ENCODE measurements around the gene CRYBA2. TPM values are rescaled to one million over a fixed set of nuclear protein-coding genes. Genes with fewer than 3 reads are reported as not detected.

Gene CRYBA2
- total RNA-seq, 1 experiment from 2014 or later = not detected

GRCh38 chr2:218981881-218982585, 11.2 kb downstream of the CRYBA2 start:
- no peak for TF ChIP-seq POLR2AphosphoS5 (IDR thresholded peaks at IDR 0.05; ENCODE audit: low read depth, low read length)
- peak overlapping the region; percentile 8 to 23; a peak in 2 of 4 replicates for H3K4me3 ChIP-seq (ENCODE audit: low read depth in 2 of 2, low read length in 2 of 2)
- no peak for DNase-seq (ENCODE audit: low read depth, low spot score)
- H3K36me3 ChIP-seq (ENCODE audit: control insufficient read depth, insufficient read depth, low read length) = no peaks in the 10 kb centered on the region
- H3K9me3 ChIP-seq (ENCODE audit: control insufficient read depth, insufficient read depth, low read depth, low read length) = no peaks in the 10 kb centered on the region
- in situ Hi-C loops (cut with HindIII; ENCODE audit: low pct_unique_long_range_greater_than_20kb, low sequenced_read_pairs) (no loop called here), intact Hi-C loops (cut with micrococcal nuclease; ENCODE audit: unreplicated experiment) (loop anchor here (5.0 kb wide), 1 partner anchor 130 kb away; no protein-coding TSS in a partner anchor)
- H3K27ac ChIP-seq (ENCODE audit: low read length) = no peak overlapping the region
- peaks cover 18% of the 10 kb centered on the region; the same call in 1 of the 2 replicates for H3K27me3 ChIP-seq (ENCODE audit: control insufficient read depth, insufficient read depth, low read length)
- ATAC-seq = peak; percentile 55
- BruUV-seq (replicated peaks) = no TSS peak
- H3K4me1 ChIP-seq (ENCODE audit: control insufficient read depth, insufficient read depth, low read length) = peaks cover 12% of the 10 kb centered on the region
- CTCF ChIA-PET = interaction anchor here (0.6 to 2.5 kb wide), 6 partner anchors 10 to 105 kb away, joined by 4 to 20 read pairs (median 9); no protein-coding TSS in a partner anchor
- POLR2A ChIA-PET = interaction anchor here (0.7 kb wide), 1 partner anchor 63 kb away, joined by 3 read pairs; no protein-coding TSS in a partner anchor

- no TSS peak for BruUV-seq (replicated peaks)
- Histone ChIP-seq H3K36me3 (ENCODE audit: control insufficient read depth, insufficient read depth, low read length) (no peaks in the 10 kb centered on the region), H3K27me3 (ENCODE audit: control insufficient read depth, insufficient read depth, low read length) (peaks cover 18% of the 10 kb centered on the region; the same call in 1 of the 2 replicates), H3K9me3 (ENCODE audit: control insufficient read depth, insufficient read depth, low read depth, low read length) (no peaks in the 10 kb centered on the region), H3K27ac (ENCODE audit: low read length) (no peak overlapping the region), H3K4me3 (ENCODE audit: low read depth in 2 of 2, low read length in 2 of 2) (peak overlapping the region; percentile 23 to 49), H3K4me1 (ENCODE audit: control insufficient read depth, insufficient read depth, low read length) (peaks cover 12% of the 10 kb centered on the region)
- ATAC-seq (peak; percentile 29), DNase-seq (ENCODE audit: low read depth, low spot score) (no peak)
- TF ChIP-seq REST (IDR thresholded peaks at IDR 0.05; ENCODE audit: insufficient read depth in 1 of 2, low read depth in 2 of 2, low read length in 1 of 2) = no peak
- intact Hi-C loops (cut with micrococcal nuclease; ENCODE audit: unreplicated experiment) = loop anchor here (5.0 kb wide), 1 partner anchor 129 kb away; no protein-coding TSS in a partner anchor
- CTCF ChIA-PET = interaction anchor here (0.6 to 2.5 kb wide), 7 partner anchors 11 to 104 kb away, joined by 3 to 20 read pairs (median 7); no protein-coding TSS in a partner anchor
- in situ Hi-C loops (cut with HindIII; ENCODE audit: low pct_unique_long_range_greater_than_20kb, low sequenced_read_pairs) = no loop called here
- POLR2A ChIA-PET = interaction anchor here (0.7 kb wide), 1 partner anchor 63 kb away, joined by 3 read pairs; no protein-coding TSS in a partner anchor
Observed at GRCh38 chr2:218981390-218981880, 11.8 kb downstream of the CRYBA2 start.

- no peaks in the 10 kb centered on the region for H3K36me3 ChIP-seq (ENCODE audit: control insufficient read depth, insufficient read depth, low read length)
- intact Hi-C loops (cut with micrococcal nuclease; ENCODE audit: unreplicated experiment) = loop anchor here (5.0 kb wide), 1 partner anchor 129 kb away; no protein-coding TSS in a partner anchor
- ChIA-PET CTCF (interaction anchor here (0.5 to 2.5 kb wide), 14 partner anchors 12 to 231 kb away, joined by 3 to 20 read pairs (median 4); partner anchors contain the start of gene CDK5R2), POLR2A (no interaction called here)
- DNase-seq (ENCODE audit: low read depth, low spot score) (no peak), ATAC-seq (peak; percentile 57)
- peaks cover 12% of the 10 kb centered on the region for H3K4me1 ChIP-seq (ENCODE audit: control insufficient read depth, insufficient read depth, low read length)
- H3K4me3 ChIP-seq (ENCODE audit: low read depth in 2 of 2, low read length in 2 of 2) = peak overlapping the region; percentile 6 to 49; a peak in 2 of 4 replicates
- no peaks in the 10 kb centered on the region for H3K9me3 ChIP-seq (ENCODE audit: control insufficient read depth, insufficient read depth, low read depth, low read length)
- in situ Hi-C loops (cut with HindIII; ENCODE audit: low pct_unique_long_range_greater_than_20kb, low sequenced_read_pairs) = no loop called here
- BruUV-seq (replicated peaks) = no TSS peak
- no peak for TF ChIP-seq SIN3A (IDR thresholded peaks at IDR 0.05; ENCODE audit: borderline replicate concordance, insufficient read depth, low read depth, low read length)
- no peak for TF ChIP-seq CTCF (IDR thresholded peaks at IDR 0.05)
- TF ChIP-seq TCF7L2 (IDR thresholded peaks at IDR 0.05; ENCODE audit: low read depth, low read length) = no peak
- no peak for TF ChIP-seq POLR2AphosphoS5 (IDR thresholded peaks at IDR 0.05; ENCODE audit: low read depth, low read length)
- no peak for TF ChIP-seq REST (IDR thresholded peaks at IDR 0.05; ENCODE audit: insufficient read depth in 1 of 2, low read depth in 2 of 2, low read length in 1 of 2)
- H3K27ac ChIP-seq (ENCODE audit: low read length) = no peak overlapping the region
- H3K27me3 ChIP-seq (ENCODE audit: control insufficient read depth, insufficient read depth, low read length) = peaks cover 16% of the 10 kb centered on the region; the same call in 1 of the 2 replicates
Observed at GRCh38 chr2:218980735-218981389, 12.4 kb downstream of the CRYBA2 start.
